Muscle of arm (tissue), 12 donors: Measurements from ENCODE around the gene RTN4R. TPM values are rescaled to one million over a fixed set of nuclear protein-coding genes. Genes with fewer than 3 reads are reported as not detected.

Experiments
- DNase-seq: peaks from one replicate; pipeline ENCODE4 v3.0.0-alpha.2; 2013
- polyA plus RNA-seq, 12 donors: library from polyadenylated mRNA; unstranded; fragments of 120-200 nt; gene quantifications; one replicate each; pipeline ENCODE4 v1.2.1, GENCODE V29; 2013; ENCODE audit not compliant: insufficient read length in 12 of 12

The RTN4R gene
- polyA plus RNA-seq, 12 donors = 5.5 to 23.9 (median 9.7) TPM; not detected in 1

GRCh38 chr22:20231514-20232236, 36.4 kb downstream of the RTN4R start:
- DNase-seq = no peak

DNA sequence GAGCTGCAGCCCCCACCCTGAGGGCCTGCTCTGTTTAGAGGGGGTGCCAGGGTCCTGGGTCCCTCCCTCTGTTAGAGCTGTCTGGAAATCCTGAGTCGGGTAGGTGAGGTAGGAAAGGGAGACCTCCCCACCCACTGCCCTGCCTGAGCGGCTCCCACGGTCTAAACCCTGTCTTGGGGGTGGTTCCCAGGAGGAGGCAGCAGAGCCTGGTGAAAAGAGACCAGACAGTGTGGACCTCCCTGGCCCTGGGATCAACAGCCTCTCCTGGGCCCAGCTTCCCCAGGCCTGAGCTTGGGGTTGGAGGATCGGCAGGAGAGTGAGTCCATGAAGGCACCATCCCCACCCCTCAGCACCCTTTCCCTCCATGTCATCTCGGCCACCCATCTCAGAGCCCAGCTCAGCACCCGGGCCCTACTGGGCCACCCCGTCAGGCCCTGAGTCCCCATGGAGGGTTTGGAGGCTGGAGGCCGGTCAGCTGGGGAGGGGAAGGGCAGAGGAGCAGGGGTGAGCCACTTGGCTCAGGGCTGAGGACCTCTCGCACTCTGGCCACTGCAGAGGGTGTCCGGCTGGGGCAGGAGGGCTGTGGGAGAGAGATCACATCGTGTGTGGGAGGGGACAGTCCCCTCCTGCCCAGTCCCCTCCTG, 37.2 kb downstream of the RTN4R start:
- no peak for DNase-seq

DNA sequence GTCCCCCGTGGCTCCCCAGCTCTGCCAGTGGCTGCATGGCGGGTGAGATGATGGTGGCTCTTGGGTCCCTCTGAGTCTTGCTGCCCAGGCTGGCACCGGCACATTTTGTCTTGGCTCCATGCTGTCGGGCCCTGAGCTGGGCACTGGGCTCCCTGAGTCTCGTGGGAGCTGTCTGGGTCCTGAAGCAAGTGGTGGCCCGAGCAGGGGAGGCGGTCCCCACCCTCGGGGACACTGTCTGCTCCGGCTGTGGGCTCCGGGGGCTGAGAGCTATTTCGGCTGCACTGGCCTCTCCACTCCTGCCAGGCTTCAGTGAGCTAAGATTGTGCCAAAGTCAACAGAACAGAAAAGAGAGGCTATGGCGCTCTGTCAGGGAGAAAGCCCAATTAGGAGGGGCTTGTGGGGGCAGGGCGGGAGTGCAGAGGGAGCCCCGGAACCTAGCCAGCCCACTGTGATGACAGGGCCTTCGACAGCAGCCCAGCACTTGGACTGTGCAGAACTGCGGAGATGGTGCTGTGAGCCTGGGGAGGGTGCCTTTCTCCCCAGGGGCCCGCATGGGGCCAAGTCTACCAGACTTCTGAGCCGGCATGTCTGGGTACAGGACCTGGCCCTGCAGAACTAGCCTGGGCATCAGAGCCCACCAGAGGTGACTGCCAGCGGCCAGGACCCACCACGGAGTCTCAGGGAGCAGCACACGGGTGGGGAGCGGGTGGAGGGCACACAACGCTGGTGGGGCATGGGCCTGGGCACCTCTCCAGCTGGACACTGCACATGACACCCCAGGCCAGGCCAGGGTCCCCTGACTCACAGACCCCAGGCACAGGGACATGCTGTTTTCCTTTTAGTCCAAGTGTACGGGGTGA, 38.0 kb downstream of the RTN4R start:
- no peak for DNase-seq

DNA sequence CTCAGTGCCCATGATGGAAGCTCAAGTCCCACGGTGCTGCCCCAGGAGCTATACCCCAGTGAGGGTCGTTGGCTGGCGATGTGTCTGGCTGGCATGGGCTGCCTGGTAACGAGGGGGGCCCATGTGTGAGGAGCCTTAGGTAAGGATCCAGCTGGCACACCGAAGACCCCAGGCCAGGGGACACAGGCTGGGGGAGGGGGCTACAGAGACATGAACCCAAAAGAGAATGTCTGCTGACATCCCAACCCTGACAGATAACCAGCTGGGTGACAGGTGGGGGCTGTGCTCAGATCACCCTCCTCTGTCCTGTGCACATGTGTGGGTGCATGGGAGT, 39.2 kb downstream of the RTN4R start:
- DNase-seq = no peak

DNA sequence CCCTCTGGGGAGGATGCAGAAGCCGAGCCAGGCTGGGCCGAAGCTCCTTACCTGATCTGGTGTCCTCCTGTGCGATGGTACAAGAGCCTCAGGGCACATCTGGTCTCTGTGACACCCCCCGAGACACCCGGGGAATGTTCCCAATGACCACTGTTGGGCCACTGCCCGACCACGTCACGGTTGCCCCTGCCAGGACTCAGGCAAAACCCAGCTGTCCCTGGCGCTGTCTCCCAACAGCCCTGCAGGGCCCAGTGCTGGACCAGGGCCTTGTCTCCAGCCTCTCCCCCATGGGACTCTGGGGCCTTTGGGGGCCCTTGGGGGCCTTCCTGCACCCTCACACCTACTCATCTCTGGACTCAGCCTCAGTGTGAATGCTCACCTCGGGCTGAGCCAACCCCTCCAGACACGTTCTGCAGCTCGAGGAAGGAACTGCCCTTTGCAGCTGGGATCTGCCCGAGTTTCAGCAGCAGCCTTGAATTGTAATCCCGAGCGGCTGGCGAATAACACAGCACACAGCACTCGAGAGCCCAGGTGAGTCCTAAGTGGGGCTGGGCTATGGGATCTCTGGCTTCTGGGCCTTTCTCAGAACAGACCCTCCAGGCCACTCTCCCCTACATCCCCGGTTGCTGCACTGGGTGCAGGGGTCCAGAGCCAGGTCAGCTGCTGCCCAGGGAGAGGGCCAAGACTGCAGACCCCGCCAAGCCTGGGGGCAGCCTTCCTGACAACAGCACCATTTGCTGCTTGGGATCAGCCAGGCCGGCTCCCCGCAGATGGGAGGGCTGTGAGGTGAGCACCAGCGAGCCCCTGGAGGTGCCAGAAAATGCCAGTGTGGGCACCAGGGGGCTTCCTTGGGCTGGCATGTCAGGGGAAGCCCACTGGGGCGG, 39.8 kb downstream of the RTN4R start:
- no peak for DNase-seq

GRCh38 chr22:20227363-20227762, 40.8 kb downstream of the RTN4R start:
- DNase-seq = no peak

- DNase-seq = no peak
Observed at GRCh38 chr22:20226760-20227350, 41.3 kb downstream of the RTN4R start.

DNA sequence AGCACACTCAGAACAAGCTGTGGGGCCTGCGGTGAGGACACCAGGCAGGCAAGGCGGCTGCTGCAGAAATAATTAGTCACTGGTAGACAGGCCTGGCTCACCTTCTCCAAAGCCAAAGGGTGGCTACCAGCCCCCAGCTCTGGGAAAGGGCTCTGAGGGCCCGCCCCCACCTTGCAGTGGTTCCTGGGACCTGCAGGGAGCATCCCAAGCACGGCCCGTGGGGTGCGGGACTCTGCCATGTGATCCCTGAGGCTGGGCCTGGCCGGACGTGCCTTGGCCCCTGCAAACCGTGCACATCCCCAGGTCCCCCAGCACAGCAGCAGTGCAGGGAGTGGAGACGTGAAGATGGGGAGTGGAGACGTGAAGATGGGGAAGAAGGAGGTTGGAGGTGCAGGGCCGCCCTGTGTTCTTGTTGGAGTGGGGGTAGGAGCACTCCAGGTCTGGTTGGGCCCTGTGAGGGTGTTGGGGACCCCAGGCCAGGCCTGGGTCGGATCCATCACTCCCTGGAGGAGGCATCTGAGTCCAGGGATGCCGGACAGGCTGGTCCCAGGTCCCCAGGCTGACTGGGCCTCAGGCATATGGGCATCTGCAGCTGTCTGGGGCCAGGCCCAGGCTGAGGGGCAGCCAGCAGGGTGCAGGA, 41.9 kb downstream of the RTN4R start:
- DNase-seq = no peak

DNA sequence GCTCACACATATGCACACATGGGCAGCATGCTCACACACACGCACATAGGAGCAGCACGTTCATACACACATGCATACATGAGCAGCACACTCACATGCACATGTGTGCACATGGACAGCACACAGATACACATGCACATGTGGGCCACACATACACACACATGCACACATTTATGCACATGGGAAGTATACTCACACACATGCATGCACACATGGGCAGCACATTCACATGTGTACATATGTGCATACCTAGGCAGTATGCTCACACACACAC, 42.5 kb downstream of the RTN4R start:
- DNase-seq = no peak

GRCh38 chr22:20224917-20225692, 43.0 kb downstream of the RTN4R start:
- no peak for DNase-seq

DNA sequence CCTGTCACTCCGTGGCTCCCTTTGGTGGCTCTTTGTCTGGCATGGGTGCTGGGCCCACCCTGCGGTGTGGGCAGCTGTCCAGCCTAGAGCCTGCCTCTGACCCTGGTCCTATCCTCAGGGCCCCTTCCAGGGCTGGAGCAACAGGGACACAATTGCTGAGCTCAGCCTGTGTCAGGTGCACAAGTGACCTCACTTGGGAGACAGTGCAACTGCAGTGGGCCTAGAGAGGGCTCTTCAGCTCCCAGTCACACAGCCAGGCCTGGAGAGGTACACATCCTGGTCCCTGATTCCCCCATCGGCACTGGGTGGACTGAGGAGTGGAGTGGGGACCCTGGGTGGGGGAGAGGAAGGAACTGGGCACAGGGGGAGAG, 43.9 kb downstream of the RTN4R start:
- DNase-seq = no peak

DNA sequence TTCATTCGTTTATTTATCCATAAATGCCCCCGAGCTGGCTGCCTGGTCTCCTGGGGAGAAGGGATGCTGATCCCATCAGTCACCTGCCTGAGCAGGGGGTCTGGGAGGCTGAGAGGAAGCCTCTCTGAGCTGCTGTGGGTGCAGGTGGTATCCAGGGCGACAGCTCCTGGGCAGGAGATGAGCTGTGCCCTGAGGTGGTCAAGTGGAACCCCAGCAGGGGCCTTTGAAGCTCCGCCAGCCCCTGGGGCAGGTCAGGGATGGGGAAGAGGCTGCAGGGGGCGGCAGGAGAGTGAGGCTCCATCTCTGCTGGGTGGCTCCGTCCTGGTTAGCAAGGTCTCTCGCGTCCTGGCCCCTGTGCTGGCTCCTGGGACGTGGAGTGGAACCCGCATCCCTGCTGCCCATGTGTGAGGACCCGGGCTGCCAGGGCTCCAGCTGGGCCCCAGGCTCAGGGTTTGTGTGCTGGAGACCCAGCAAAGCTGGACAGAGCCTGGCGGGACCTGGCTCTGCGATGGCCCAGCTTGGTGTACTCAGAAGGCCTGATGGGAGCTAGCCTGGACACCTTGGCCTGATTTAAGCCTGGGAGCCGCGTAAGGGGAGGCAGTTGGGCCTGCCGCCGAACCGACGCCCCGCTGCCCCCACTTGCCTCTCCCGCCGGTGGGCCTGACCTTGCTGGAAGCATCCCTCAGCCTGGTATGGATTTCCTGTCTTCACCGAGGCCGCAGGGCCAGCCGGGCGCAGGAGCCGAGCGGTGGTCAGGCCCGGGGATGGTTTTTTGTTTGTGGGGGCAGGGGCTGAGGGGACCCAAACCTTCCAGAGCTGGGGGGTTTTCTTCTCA, 44.5 kb downstream of the RTN4R start:
- no peak for DNase-seq

DNA sequence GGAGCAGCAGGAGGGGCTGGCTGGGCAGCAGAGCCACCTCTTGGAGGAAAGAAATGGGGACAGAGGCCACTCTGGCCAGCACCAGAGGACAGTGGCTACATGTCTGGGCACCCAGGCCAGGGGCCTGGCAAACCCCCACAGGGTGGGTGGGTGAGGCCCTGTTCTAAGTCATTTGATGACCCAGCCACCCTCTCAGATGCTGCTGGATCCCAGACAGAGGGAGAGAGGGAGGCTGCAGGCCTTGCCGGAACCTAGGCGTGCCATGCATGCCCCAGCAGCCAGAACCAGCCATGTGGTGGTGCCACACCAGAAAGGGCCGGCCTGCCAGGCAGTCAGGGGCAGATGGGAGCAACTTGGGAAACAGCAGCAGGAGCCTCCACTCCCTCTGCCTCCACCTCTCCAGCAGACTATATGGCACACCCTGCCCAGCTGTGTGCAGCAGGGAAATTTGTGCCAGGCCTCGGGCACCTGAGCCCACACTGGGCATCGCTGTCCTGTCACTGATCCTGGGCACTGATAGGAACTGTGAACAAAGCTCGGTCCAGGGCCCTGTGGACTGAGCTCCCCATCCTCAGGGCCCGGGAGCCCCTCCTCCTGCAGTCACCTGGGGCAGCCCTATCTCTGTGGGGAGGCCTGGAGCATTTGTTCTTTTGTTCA, 45.2 kb downstream of the RTN4R start:
- no peak for DNase-seq

- DNase-seq = no peak
Observed at GRCh38 chr22:20221421-20222340, 46.4 kb downstream of the RTN4R start.

DNA sequence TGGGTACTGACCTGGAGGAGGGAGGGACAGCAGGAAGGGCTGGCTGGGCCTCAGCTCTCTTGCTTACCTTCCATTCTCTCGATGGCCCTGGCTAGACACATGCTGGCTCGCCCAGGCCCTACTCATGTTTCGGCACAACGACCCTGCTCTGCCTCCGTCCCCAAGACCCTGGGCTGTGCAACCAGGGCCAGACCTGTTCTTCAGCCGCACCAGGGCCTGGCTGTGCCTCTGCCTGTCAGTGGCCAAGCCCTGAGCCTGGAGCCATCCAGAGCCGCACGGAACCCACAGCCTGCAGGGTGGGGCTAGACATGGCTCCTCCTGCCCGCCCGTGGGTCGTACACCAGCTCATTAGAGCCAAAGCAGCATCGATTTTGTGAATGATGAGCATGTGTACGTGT, 47.5 kb downstream of the RTN4R start:
- DNase-seq = no peak

GRCh38 chr22:20219667-20220628, 48.2 kb downstream of the RTN4R start:
- no peak for DNase-seq

DNA sequence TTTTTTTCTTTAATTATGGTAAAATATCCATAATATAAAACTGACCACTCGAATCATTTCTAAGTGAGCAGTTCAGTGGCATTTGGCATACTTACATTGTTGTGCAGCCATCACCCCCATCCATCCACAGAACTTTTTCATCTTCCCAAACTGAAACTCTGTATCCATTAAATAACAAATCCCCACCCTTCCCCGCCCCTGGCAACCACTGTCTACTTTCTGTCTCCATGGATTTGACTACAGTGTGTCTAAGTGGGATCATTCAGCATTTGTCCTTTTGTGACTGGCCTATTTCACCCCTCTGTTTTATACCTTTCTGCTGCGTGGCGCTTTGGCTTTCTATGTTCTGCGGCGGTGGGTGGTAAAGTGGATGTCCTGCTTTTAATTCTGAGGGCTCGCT, 49.1 kb downstream of the RTN4R start:
- no peak for DNase-seq
